ENCODE data around the gene WWTR1. TPM values are rescaled to one million over a fixed set of nuclear protein-coding genes. Genes with fewer than 3 reads are reported as not detected.

The WWTR1 gene
- total RNA-seq, 1 donor from 2014 or later = 87.7 TPM

DNA sequence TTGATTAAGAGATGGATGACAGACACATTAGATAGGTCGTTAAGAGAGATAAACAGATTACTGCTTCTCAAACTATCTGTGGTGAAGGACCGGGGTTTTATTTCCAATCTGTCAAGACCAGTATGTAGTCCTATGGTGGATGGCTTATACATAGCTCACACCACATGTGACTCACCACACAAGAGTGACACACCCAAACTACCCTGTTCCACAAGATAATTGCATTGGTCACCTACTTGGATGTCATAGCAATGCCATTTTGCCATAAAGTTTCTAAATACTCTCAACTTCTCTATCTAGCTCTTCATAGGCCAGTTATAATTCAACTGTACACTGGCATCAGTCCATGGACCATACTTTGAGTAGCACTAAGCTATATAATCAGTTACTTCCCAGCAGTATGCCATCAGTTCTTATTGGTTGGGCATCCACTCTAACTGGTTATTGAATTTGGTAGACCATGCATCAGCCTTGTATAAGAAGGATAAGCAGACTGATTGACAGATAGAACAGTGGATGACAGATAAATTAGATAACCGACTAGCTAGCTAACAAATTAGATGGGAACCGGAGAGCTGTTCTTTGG, 11.6 kb downstream of the WWTR1 start:
- H3K4me3 ChIP-seq = no peak overlapping the region
- ATAC-seq (peak; percentile 29), DNase-seq (no peak)
- no peak overlapping the region for H3K27ac ChIP-seq
- peaks cover 38% of the 10 kb centered on the region for H3K4me1 ChIP-seq
- H3K9me3 ChIP-seq = no peaks in the 10 kb centered on the region
- TF ChIP-seq, protein P1, sequence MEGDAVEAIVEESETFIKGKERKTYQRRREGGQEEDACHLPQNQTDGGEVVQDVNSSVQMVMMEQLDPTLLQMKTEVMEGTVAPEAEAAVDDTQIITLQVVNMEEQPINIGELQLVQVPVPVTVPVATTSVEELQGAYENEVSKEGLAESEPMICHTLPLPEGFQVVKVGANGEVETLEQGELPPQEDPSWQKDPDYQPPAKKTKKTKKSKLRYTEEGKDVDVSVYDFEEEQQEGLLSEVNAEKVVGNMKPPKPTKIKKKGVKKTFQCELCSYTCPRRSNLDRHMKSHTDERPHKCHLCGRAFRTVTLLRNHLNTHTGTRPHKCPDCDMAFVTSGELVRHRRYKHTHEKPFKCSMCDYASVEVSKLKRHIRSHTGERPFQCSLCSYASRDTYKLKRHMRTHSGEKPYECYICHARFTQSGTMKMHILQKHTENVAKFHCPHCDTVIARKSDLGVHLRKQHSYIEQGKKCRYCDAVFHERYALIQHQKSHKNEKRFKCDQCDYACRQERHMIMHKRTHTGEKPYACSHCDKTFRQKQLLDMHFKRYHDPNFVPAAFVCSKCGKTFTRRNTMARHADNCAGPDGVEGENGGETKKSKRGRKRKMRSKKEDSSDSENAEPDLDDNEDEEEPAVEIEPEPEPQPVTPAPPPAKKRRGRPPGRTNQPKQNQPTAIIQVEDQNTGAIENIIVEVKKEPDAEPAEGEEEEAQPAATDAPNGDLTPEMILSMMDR (IDR thresholded peaks at IDR 0.05) = no peak
- intact Hi-C loops (cut with DNase I) = no loop called here
- no peaks in the 10 kb centered on the region for H3K36me3 ChIP-seq
- no peaks in the 10 kb centered on the region for H3K27me3 ChIP-seq

GRCh38 chr3:149643963-149644362, 13.9 kb downstream of the WWTR1 start:
- intact Hi-C loops (cut with DNase I) = no loop called here

GRCh38 chr3:149643482-149643798, 14.4 kb downstream of the WWTR1 start:
- DNase-seq (no peak), ATAC-seq (no peak)
- no peaks in the 10 kb centered on the region for H3K27me3 ChIP-seq
- no peaks in the 10 kb centered on the region for H3K36me3 ChIP-seq
- TF ChIP-seq, protein P1 (IDR thresholded peaks at IDR 0.05) = no peak
- no peak overlapping the region for H3K4me3 ChIP-seq
- intact Hi-C loops (cut with DNase I) = no loop called here
- H3K9me3 ChIP-seq = no peaks in the 10 kb centered on the region
- no peak overlapping the region for H3K27ac ChIP-seq
- H3K4me1 ChIP-seq = peaks cover 18% of the 10 kb centered on the region

More at GRCh38 chr3:149643963-149644362, 13.9 kb downstream of the WWTR1 start:
- H3K9me3 ChIP-seq = no peaks in the 10 kb centered on the region
- H3K36me3 ChIP-seq = no peaks in the 10 kb centered on the region
- TF ChIP-seq, protein P1 (IDR thresholded peaks at IDR 0.05) = no peak
- DNase-seq = no peak
- no peak for ATAC-seq
- no peaks in the 10 kb centered on the region for H3K27me3 ChIP-seq
- no peak overlapping the region for H3K4me3 ChIP-seq
- H3K4me1 ChIP-seq = peaks cover 23% of the 10 kb centered on the region
- no peak overlapping the region for H3K27ac ChIP-seq

DNA sequence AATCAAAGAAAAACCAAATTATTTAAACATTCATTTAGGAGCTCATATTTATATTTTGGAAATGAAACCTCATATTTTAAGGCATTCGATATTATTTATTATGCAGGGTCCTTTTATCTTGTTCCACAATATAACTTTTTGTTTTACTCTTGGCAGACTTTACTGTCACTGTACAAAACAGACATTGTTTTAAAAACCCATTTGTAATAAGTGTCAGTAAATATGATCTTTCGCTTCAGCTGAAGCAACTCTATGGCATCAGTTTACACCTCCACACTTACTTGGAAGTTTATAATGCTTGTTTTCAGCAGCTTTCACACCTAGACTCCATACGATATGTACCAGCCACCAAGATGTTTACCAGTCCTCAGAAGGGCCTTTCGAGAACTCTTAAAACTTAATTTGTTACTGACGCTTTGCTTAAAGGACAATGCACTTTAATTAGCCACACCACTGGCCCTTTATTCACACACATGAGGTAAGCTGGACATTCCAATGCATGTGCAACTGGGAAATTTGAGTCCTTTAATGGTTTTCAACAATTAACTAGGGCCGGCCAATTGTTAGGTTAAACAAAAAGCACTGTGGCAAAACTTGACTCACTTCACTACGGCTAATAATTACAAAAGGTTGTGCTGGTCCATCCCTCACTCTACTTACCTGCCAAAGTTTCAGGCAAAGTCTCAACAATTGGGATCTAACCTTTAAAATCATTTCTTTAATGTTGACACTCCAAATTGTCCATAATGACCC, 16.7 kb downstream of the WWTR1 start:
- DNase-seq (no peak), ATAC-seq (peak; percentile 51)
- Histone ChIP-seq H3K9me3 (no peaks in the 10 kb centered on the region), H3K4me3 (no peak overlapping the region), H3K36me3 (no peaks in the 10 kb centered on the region), H3K27me3 (no peaks in the 10 kb centered on the region), H3K4me1 (peaks cover 8% of the 10 kb centered on the region), H3K27ac (no peak overlapping the region)
- intact Hi-C loops (cut with DNase I) = no loop called here
- TF ChIP-seq, protein P1 (IDR thresholded peaks at IDR 0.05) = no peak

DNA sequence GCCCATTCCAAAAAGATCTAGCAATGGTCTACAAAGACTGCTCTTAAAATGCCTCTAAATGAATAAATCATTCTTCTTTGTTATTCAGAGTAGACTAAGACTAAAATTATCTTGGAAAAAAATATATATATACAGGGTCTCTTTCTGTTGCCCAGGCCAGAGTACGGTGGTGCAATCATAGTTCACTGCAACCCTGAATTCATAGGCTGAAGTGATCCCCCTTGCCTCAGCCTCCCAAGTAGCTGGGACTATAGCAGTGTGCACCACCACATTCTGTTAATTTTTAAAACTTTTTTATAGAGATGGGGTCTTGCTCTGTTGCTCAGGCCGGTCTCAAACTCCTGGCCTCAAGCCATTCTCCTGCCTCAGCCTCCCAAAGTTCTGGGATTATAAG, 18.7 kb downstream of the WWTR1 start:
- Histone ChIP-seq H3K4me1 (peaks cover 19% of the 10 kb centered on the region), H3K27me3 (no peaks in the 10 kb centered on the region), H3K36me3 (no peaks in the 10 kb centered on the region), H3K4me3 (no peak overlapping the region), H3K27ac (no peak overlapping the region), H3K9me3 (no peaks in the 10 kb centered on the region)
- DNase-seq (no peak), ATAC-seq (no peak)
- intact Hi-C loops (cut with DNase I) = no loop called here
- TF ChIP-seq, protein P1 (IDR thresholded peaks at IDR 0.05) = no peak
